Measurements from ENCODE around the gene RPS21.

The RPS21 gene

GRCh38 chr20:62354031-62354808, 32.7 kb upstream of the RPS21 start:
- DNase-seq (ENCODE audit: low read depth in 2 of 2), result no peak

GRCh38 chr20:62354811-62355341, 32.0 kb upstream of the RPS21 start:
- DNase-seq (ENCODE audit: low read depth in 2 of 2), result no peak

GRCh38 chr20:62355516-62355877, 31.4 kb upstream of the RPS21 start:
- DNase-seq (ENCODE audit: low read depth in 2 of 2), result no peak

- no peak for DNase-seq (ENCODE audit: low read depth in 2 of 2)
Measured at GRCh38 chr20:62355878-62356588, 30.9 kb upstream of the RPS21 start.

- DNase-seq (ENCODE audit: low read depth in 2 of 2), result no peak
Measured at GRCh38 chr20:62356589-62357186, 30.2 kb upstream of the RPS21 start.

- no peak for DNase-seq (ENCODE audit: low read depth in 2 of 2)
Measured at GRCh38 chr20:62357187-62357667, 29.7 kb upstream of the RPS21 start.

- DNase-seq (ENCODE audit: low read depth in 2 of 2), result no peak
Measured at GRCh38 chr20:62357681-62358080, 29.2 kb upstream of the RPS21 start.

- DNase-seq (ENCODE audit: low read depth in 2 of 2), result no peak
Measured at GRCh38 chr20:62358171-62359042, 28.5 kb upstream of the RPS21 start.

GRCh38 chr20:62359043-62359490, 27.8 kb upstream of the RPS21 start:
- no peak for DNase-seq (ENCODE audit: low read depth in 2 of 2)

GRCh38 chr20:62359491-62360121, 27.3 kb upstream of the RPS21 start:
- no peak for DNase-seq (ENCODE audit: low read depth in 2 of 2)

GRCh38 chr20:62360854-62361798, 25.8 kb upstream of the RPS21 start:
- no peak for DNase-seq (ENCODE audit: low read depth in 2 of 2)

- no peak for DNase-seq (ENCODE audit: low read depth in 2 of 2)
Measured at GRCh38 chr20:62361799-62362589, 24.9 kb upstream of the RPS21 start.

- DNase-seq (ENCODE audit: low read depth in 2 of 2), result no peak
Measured at GRCh38 chr20:62362590-62362940, 24.3 kb upstream of the RPS21 start.

GRCh38 chr20:62362991-62363919, 23.6 kb upstream of the RPS21 start:
- DNase-seq (ENCODE audit: low read depth in 2 of 2), result no peak

GRCh38 chr20:62363920-62364851, 22.7 kb upstream of the RPS21 start:
- DNase-seq (ENCODE audit: low read depth in 2 of 2), result no peak

- no peak for DNase-seq (ENCODE audit: low read depth in 2 of 2)
Measured at GRCh38 chr20:62364911-62365736, 21.8 kb upstream of the RPS21 start.

Data from stimulated activated CD4-positive, alpha-beta T cell treated with anti-CD3 and anti-CD28 coated beads, Interleukin-1b, Interleukin-23, amount 100 ng/mL, for 1 hour (primary cell).